HepG2 (cell line): ENCODE measurements around the gene NMNAT3. TPM values are rescaled to one million over a fixed set of nuclear protein-coding genes. Genes with fewer than 3 reads are reported as not detected.

Source experiments
- ATAC-seq: fragments of 200-7000 bp; cut with Tn5 transposase; 3 replicates; pipeline ENCODE4 v1.9.1; 2020; ENCODE audit warnings: mild to moderate bottlenecking, moderate library complexity
- BruUV-seq: library from RNA; stranded (reverse); fragments of 400-500 nt; replicated peaks from 2 replicates; lab custom pipeline; 2021; lab: Mats Ljungman, UMichigan
- CTCF ChIA-PET: fragments of 300-600 bp; formaldehyde crosslinking; extraction: SDS; loops from one replicate; lab custom pipeline; 2021; ENCODE audit warnings: low total read pairs, inconsistent platforms, low intra/inter-chr PET ratio; lab: Yijun Ruan, JAX
- POLR2A ChIA-PET: fragments of 350-600 bp; sonication (Branson Sonifier 250); formaldehyde crosslinking; loops from one replicate; lab custom pipeline; 2020; ENCODE audit warnings: antibody characterized with exemption, inconsistent platforms; lab: Yijun Ruan, JAX
- DNase-seq: peaks from one replicate; pipeline ENCODE4 v3.0.0-alpha.2; 2015; ENCODE audit warnings: low spot score
- FAIRE-seq: peaks from 3 replicates; lab custom pipeline; 2011; peaks lifted over from hg19 to GRCh38; lab: Jason Lieb, UNC
- H2AFZ ChIP-seq: one replicate; pipeline ENCODE4 v1.6.1; 2011; ENCODE audit warnings: low read length, inconsistent platforms
- H3K27ac ChIP-seq: fragments of 300-600 bp; 3 replicates; pipeline ENCODE4 v1.8.0; 2011; ENCODE audit warnings: mixed run types, mild to moderate bottlenecking, mixed read lengths, low read length, inconsistent platforms; ENCODE audit not compliant: insufficient read depth; ENCODE audit errors: extremely low read length
- H3K27me3 ChIP-seq, 2 experiments: fragments of 200-600 bp in 1 of 2; 2 replicates in 1 of 2; 3 replicates in 1 of 2; pipeline versions ENCODE4 v1.6.0 to v1.8.0; 2011; ENCODE audit warnings: low read length in 2 of 2, mild to moderate bottlenecking in 2 of 2, moderate library complexity in 2 of 2, inconsistent platforms in 1 of 2; ENCODE audit not compliant: insufficient read depth in 2 of 2, control insufficient read depth in 1 of 2
- H3K36me3 ChIP-seq, 2 experiments: fragments of 200-600 bp in 1 of 2; replicated peaks in 1 of 2; 2 replicates in 1 of 2; 3 replicates in 1 of 2; pipeline versions ENCODE4 v1.5.1 to v1.8.0; 2011; ENCODE audit warnings: low read length in 2 of 2, inconsistent platforms in 1 of 2; ENCODE audit not compliant: insufficient read depth in 2 of 2, control insufficient read depth in 1 of 2
- H3K4me1 ChIP-seq: 2 replicates; pipeline ENCODE4 v1.5.1; 2012; ENCODE audit warnings: low read length, inconsistent platforms; ENCODE audit not compliant: insufficient read depth
- H3K4me2 ChIP-seq: 2 replicates; pipeline ENCODE4 v1.6.0; 2011; ENCODE audit warnings: low read depth, low read length, inconsistent platforms
- H3K4me3 ChIP-seq, 3 experiments: fragments of 200-600 bp in 1 of 3; sonication (generic), shearing (Covaris generic) in 1 of 3; replicated peaks in 1 of 3; 2 replicates each; pipeline ENCODE4 v1.5.1; 2011 to 2016; ENCODE audit warnings: low read length in 3 of 3, inconsistent platforms in 2 of 3, low read depth in 2 of 3, mild to moderate bottlenecking in 2 of 3, control low read depth in 1 of 3, mixed read lengths in 1 of 3; ENCODE audit not compliant: insufficient read depth in 1 of 3
- H3K79me2 ChIP-seq: one replicate; pipeline ENCODE4 v1.6.1; 2011; ENCODE audit warnings: low read length, inconsistent platforms; ENCODE audit not compliant: insufficient read depth
- H3K9ac ChIP-seq: 2 replicates; pipeline ENCODE4 v1.6.0; 2011; ENCODE audit warnings: mild to moderate bottlenecking, low read depth, low read length, inconsistent platforms; ENCODE audit not compliant: insufficient read depth
- H3K9me3 ChIP-seq: 2 replicates; pipeline ENCODE4 v1.5.1; 2012; ENCODE audit warnings: mild to moderate bottlenecking, low read length
- H4K20me1 ChIP-seq: 2 replicates; pipeline ENCODE4 v1.6.0; 2011; ENCODE audit warnings: inconsistent platforms, mild to moderate bottlenecking, low read length, moderate library complexity; ENCODE audit not compliant: insufficient read depth
- JDP2 ChIP-seq: sonication (generic); formaldehyde crosslinking; IDR thresholded peaks from 2 replicates; pipeline ENCODE4 v1.8.1; 2022; ENCODE audit warnings: missing genetic modification reagents, borderline replicate concordance
- SP5 ChIP-seq: IDR thresholded peaks from 2 replicates; pipeline ENCODE4 v1.6.1; 2016; ENCODE audit warnings: low read depth, borderline replicate concordance
- TOE1 ChIP-seq: sonication (generic); formaldehyde crosslinking; IDR thresholded peaks from 2 replicates; pipeline ENCODE4 v1.4.0; 2020; ENCODE audit warnings: mild to moderate bottlenecking, missing genetic modification reagents
- ZC3H13 ChIP-seq: sonication (generic); formaldehyde crosslinking; IDR thresholded peaks from 2 replicates; pipeline ENCODE4 v1.8.1; 2023; ENCODE audit warnings: mild to moderate bottlenecking, missing genetic modification reagents, moderate library complexity
- ZNF101 ChIP-seq: sonication (generic); formaldehyde crosslinking; IDR thresholded peaks from 2 replicates; pipeline ENCODE4 v1.4.0; 2020; ENCODE audit warnings: mild to moderate bottlenecking, low read depth, missing genetic modification reagents, borderline replicate concordance
- ZNF629 ChIP-seq: sonication (generic); formaldehyde crosslinking; conservative IDR thresholded peaks from 2 replicates; pipeline ENCODE4 v1.5.0; 2020; ENCODE audit warnings: missing genetic modification reagents
- ZNF761 ChIP-seq: sonication (generic); formaldehyde crosslinking; conservative IDR thresholded peaks from 2 replicates; pipeline ENCODE4 v1.4.0; 2020; ENCODE audit warnings: mild to moderate bottlenecking, missing genetic modification reagents
- WGBS: methylation state at CpG from one replicate; pipeline ENCODE4 v1.1.6; 2017; ENCODE audit warnings: low lambda C conversion rate; 5-methylcytosine and 5-hydroxymethylcytosine counted together
- in situ Hi-C: cut with HindIII; loops from 2 replicates; pipeline ENCODE4 v1.10.0; 2017; ENCODE audit warnings: low pct_unique_long_range_greater_than_20kb; ENCODE audit not compliant: extremely low pct_ligation_motif_present
- intact Hi-C: fragments of 100-400 bp; cut with micrococcal nuclease; formaldehyde crosslinking; loops from one replicate; pipeline ENCODE4 v1.10.0; 2022; ENCODE audit not compliant: unreplicated experiment
- polyA plus RNA-seq, 8 experiments: library from polyadenylated mRNA; depleted of rRNA in 3 of 8; stranded (reverse) in 7 of 8; unstranded in 1 of 8; fragments of >200 nt; fragmentation: Illumina TruSeq in 4 of 8; extraction: Trizol in 4 of 8; gene quantifications; 2 replicates each; pipeline versions ENCODE4 v1.2.1 to v1.2.3, GENCODE V29; 2011 to 2016; ENCODE audit warnings: low read depth in 4 of 8, missing spikeins in 1 of 8, mixed read lengths in 1 of 8; ENCODE audit not compliant: insufficient read depth in 1 of 8
- total RNA-seq, 5 experiments: library from RNA; depleted of rRNA; stranded (reverse); fragments of >200 nt; fragmentation: Illumina TruSeq; extraction: Trizol; gene quantifications; 2 replicates each; pipeline ENCODE4 v1.2.3, GENCODE V29; 2016; ENCODE audit warnings: low read depth in 1 of 5
- TF ChIP-seq, protein P1 (sequence below): sonication (generic); formaldehyde crosslinking; IDR thresholded peaks from 2 replicates; pipeline ENCODE4 v1.4.0; 2020; ENCODE audit warnings: missing genetic modification reagents
- TF ChIP-seq, protein P2 (sequence below): sonication (generic); formaldehyde crosslinking; conservative IDR thresholded peaks from 2 replicates; pipeline ENCODE4 v1.8.1; 2023; ENCODE audit warnings: missing genetic modification reagents
- TF ChIP-seq, protein P3 (sequence below): sonication (generic); formaldehyde crosslinking; IDR thresholded peaks from 2 replicates; pipeline ENCODE4 v1.4.0; 2020; ENCODE audit warnings: missing genetic modification reagents, low read depth, mild to moderate bottlenecking, borderline replicate concordance

The NMNAT3 gene
- total and polyA plus RNA-seq, 2 of the 13 experiments (the other 11 are each of a cell fraction or from before 2014, with no cell fraction given) = 6.1 to 7.0 TPM

DNA sequence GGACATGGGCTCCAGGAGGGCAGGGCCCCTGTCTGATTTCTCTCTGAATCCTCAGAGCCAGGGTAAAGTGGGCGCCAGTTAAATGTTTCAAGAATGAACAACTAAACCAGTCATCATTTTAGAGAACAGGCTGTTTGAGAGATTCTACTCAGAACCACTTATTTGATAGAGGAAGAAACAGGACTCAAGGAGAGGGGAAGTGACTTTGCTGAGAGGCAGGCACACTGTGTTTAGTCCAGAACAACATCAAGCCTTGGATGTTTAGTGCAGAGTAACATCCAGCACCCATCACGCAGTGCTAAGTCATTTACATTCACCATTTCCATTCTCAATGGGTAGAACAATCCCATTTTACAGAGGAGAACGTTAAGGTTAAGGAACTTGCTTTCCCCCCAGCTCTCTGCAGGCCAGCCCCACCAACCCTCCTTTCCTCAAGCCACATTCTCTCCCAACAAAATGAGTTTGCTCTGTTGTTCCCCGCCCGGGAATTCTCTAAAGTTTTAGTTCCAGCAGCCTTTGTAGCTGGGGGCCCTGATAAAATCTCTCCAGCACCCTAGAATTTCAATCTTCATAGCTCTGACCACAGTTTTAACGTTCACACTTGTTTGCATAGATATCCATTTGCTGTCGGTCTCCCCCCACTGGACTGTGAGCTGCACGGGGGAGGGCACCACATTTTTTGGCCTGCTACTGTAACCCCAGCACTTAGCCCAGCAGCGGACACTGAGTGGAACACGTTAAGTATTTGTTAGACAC, 962 bp downstream of the NMNAT3 start:
- Histone ChIP-seq H3K9me3 (no peaks in the 10 kb centered on the region), H3K27me3 (no peaks in the 10 kb centered on the region), H3K9ac (peak overlapping the region; percentile 58), H4K20me1 (no peaks in the 10 kb centered on the region), H3K27ac (peak overlapping the region; percentile 48), H3K4me3 (peak overlapping the region; percentile 73 to 84 (median 73)), H3K4me1 (peaks cover 9% of the 10 kb centered on the region), H3K36me3 (no peaks in the 10 kb centered on the region), H2AFZ (no peak overlapping the region), H3K4me2 (peak overlapping the region; percentile 96), H3K79me2 (no peaks in the 10 kb centered on the region)
- CTCF ChIA-PET = no interaction called here
- in situ Hi-C loops = no loop called here
- DNase-seq (no peak), ATAC-seq (peak; percentile 37; the same call in 2 of the 3 replicates), FAIRE-seq (no peak)
- no peak for TF ChIP-seq SP5
- TF ChIP-seq, protein P1, sequence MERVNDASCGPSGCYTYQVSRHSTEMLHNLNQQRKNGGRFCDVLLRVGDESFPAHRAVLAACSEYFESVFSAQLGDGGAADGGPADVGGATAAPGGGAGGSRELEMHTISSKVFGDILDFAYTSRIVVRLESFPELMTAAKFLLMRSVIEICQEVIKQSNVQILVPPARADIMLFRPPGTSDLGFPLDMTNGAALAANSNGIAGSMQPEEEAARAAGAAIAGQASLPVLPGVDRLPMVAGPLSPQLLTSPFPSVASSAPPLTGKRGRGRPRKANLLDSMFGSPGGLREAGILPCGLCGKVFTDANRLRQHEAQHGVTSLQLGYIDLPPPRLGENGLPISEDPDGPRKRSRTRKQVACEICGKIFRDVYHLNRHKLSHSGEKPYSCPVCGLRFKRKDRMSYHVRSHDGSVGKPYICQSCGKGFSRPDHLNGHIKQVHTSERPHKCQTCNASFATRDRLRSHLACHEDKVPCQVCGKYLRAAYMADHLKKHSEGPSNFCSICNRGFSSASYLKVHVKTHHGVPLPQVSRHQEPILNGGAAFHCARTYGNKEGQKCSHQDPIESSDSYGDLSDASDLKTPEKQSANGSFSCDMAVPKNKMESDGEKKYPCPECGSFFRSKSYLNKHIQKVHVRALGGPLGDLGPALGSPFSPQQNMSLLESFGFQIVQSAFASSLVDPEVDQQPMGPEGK (CRISPR knock-in tag) = 0 out of 2 replicates have a peak, but pooled peaks have one; percentile 1
- no peak for TF ChIP-seq TOE1 (CRISPR knock-in tag)
- no peak for TF ChIP-seq JDP2
- TF ChIP-seq, protein P2, sequence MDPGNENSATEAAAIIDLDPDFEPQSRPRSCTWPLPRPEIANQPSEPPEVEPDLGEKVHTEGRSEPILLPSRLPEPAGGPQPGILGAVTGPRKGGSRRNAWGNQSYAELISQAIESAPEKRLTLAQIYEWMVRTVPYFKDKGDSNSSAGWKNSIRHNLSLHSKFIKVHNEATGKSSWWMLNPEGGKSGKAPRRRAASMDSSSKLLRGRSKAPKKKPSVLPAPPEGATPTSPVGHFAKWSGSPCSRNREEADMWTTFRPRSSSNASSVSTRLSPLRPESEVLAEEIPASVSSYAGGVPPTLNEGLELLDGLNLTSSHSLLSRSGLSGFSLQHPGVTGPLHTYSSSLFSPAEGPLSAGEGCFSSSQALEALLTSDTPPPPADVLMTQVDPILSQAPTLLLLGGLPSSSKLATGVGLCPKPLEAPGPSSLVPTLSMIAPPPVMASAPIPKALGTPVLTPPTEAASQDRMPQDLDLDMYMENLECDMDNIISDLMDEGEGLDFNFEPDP (CRISPR knock-in tag) = no peak
- no peak for TF ChIP-seq ZC3H13 (CRISPR knock-in tag)
- TF ChIP-seq ZNF629 (CRISPR knock-in tag) = peak; percentile 86
- no peak for TF ChIP-seq ZNF101 (CRISPR knock-in tag)
- 0 out of 2 replicates have a peak, but pooled peaks have one; percentile 10 for TF ChIP-seq ZNF761 (CRISPR knock-in tag)
- TF ChIP-seq, protein P3, sequence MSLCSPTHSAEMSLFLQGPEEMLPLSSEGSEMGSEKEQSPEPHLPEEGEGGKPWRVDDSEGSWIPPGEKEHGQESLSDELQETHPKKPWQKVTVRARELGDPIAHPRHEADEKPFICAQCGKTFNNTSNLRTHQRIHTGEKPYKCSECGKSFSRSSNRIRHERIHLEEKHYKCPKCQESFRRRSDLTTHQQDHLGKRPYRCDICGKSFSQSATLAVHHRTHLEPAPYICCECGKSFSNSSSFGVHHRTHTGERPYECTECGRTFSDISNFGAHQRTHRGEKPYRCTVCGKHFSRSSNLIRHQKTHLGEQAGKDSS = no peak
- WGBS = 23% methylated on average over 10 of the region's 10 CpGs
- intact Hi-C loops = loop anchor here (1.0 kb wide), 1 partner anchor 23 kb away; no protein-coding TSS in a partner anchor
- TSS peak; percentile 50 for BruUV-seq
- POLR2A ChIA-PET = interaction anchor here (2.0 kb wide), 1 partner anchor 22 kb away, joined by 23 read pairs; no protein-coding TSS in a partner anchor
